K562 (cell line): ENCODE data around the gene ARHGAP15. TPM values are rescaled to one million over a fixed set of nuclear protein-coding genes. Genes with fewer than 3 reads are reported as not detected.

Source experiments
- ATAC-seq: fragments of 200-7000 bp; cut with Tn5 transposase; 3 replicates; pipeline ENCODE4 v1.9.1; 2020; ENCODE audit warnings: moderate library complexity
- BruUV-seq: library from RNA; stranded (reverse); fragments of 400-500 nt; replicated peaks from 2 replicates; lab custom pipeline; 2021; lab: Mats Ljungman, UMichigan
- CTCF ChIA-PET: fragments of 300-600 bp; formaldehyde crosslinking; extraction: SDS; loops from one replicate; lab custom pipeline; 2021; ENCODE audit warnings: low intra/inter-chr PET ratio; lab: Yijun Ruan, JAX
- POLR2A ChIA-PET: fragments of 300-600, 350-650 bp; sonication (Branson Sonifier 250); formaldehyde crosslinking; extraction: SDS; loops from one replicate; lab custom pipeline; 2021; ENCODE audit warnings: antibody characterized with exemption, inconsistent platforms; lab: Yijun Ruan, JAX
- DNase-seq, 4 experiments: peaks; one replicate each; pipeline versions ENCODE4 v3.0.0 to v3.0.0-alpha.2; 2011 to 2018; ENCODE audit warnings: low spot score in 3 of 4, mixed read lengths in 3 of 4; ENCODE audit errors: extremely low read depth in 1 of 4
- FAIRE-seq: peaks from 2 replicates; lab custom pipeline; 2011; peaks lifted over from hg19 to GRCh38; lab: Jason Lieb, UNC
- H2AFZ ChIP-seq: 2 replicates; pipeline ENCODE4 v1.6.0; 2011; ENCODE audit warnings: low read depth, low read length, control low read depth, inconsistent platforms
- H3K27ac ChIP-seq: fragments of 200-600 bp; 3 replicates; pipeline ENCODE4 v1.8.0; 2011; ENCODE audit warnings: low read depth, mild to moderate bottlenecking, control low read depth, inconsistent platforms, low read length, moderate library complexity, mixed read lengths; ENCODE audit errors: extremely low read depth
- H3K27me3 ChIP-seq, 2 experiments: fragments of 300-600 bp in 1 of 2; 2 replicates in 1 of 2; 3 replicates in 1 of 2; pipeline versions ENCODE4 v1.6.0 to v1.8.0; 2011; ENCODE audit warnings: inconsistent platforms in 2 of 2, low read length in 2 of 2, mild to moderate bottlenecking in 1 of 2, mixed read lengths in 1 of 2, moderate library complexity in 1 of 2; ENCODE audit not compliant: control insufficient read depth in 2 of 2, insufficient read depth in 2 of 2
- H3K36me3 ChIP-seq: fragments of 300-600 bp; 3 replicates; pipeline ENCODE4 v1.8.0; 2011; ENCODE audit warnings: mild to moderate bottlenecking, low read length, inconsistent platforms; ENCODE audit not compliant: control insufficient read depth, insufficient read depth
- H3K4me1 ChIP-seq, 2 experiments: fragments of 200-600 bp in 1 of 2; replicated peaks in 1 of 2; 2 replicates in 1 of 2; 3 replicates in 1 of 2; pipeline versions ENCODE4 v1.5.1 to v1.8.0; 2011; ENCODE audit warnings: inconsistent platforms in 2 of 2, low read length in 2 of 2, mild to moderate bottlenecking in 1 of 2, mixed read lengths in 1 of 2, moderate library complexity in 1 of 2; ENCODE audit not compliant: control insufficient read depth in 2 of 2, insufficient read depth in 2 of 2
- H3K4me2 ChIP-seq: 2 replicates; pipeline ENCODE4 v1.6.1; 2011; ENCODE audit warnings: low read length, control low read depth, inconsistent platforms, mixed read lengths; ENCODE audit not compliant: insufficient read depth
- H3K4me3 ChIP-seq: fragments of 200-600 bp; sonication (generic), shearing (Covaris generic); 2 replicates; pipeline ENCODE4 v1.5.1; 2016; ENCODE audit warnings: control low read depth, inconsistent platforms
- H3K79me2 ChIP-seq: fragments of 200-600 bp; 3 replicates; pipeline ENCODE4 v1.8.0; 2011; ENCODE audit warnings: low read length, inconsistent platforms; ENCODE audit not compliant: control insufficient read depth, insufficient read depth
- H3K9ac ChIP-seq, 2 experiments: 2 replicates each; pipeline versions ENCODE4 v1.6.0 to v1.6.1; 2011; ENCODE audit warnings: low read depth in 2 of 2, low read length in 2 of 2, control low read depth in 1 of 2, inconsistent platforms in 1 of 2, mild to moderate bottlenecking in 1 of 2, mixed read lengths in 1 of 2; ENCODE audit not compliant: insufficient read depth in 1 of 2
- H3K9me1 ChIP-seq: one replicate; pipeline ENCODE4 v1.6.0; 2011; ENCODE audit warnings: inconsistent platforms, mild to moderate bottlenecking, low read length, moderate library complexity; ENCODE audit not compliant: control insufficient read depth, insufficient read depth
- H3K9me3 ChIP-seq: replicated peaks from 2 replicates; pipeline ENCODE4 v1.5.1; 2011; ENCODE audit warnings: low read depth, low read length, inconsistent platforms; ENCODE audit not compliant: control insufficient read depth, insufficient read depth
- H4K20me1 ChIP-seq: replicated peaks from 2 replicates; pipeline ENCODE4 v1.6.1; 2011; ENCODE audit warnings: low read length, inconsistent platforms, mixed read lengths; ENCODE audit not compliant: control insufficient read depth, insufficient read depth
- ATF7 ChIP-seq: fragments of 450-650 bp; IDR thresholded peaks from 2 replicates; pipeline ENCODE4 v1.7.1; 2014; ENCODE audit warnings: mild to moderate bottlenecking, moderate library complexity
- MLX ChIP-seq, 2 experiments: fragments of 450-650 bp in 1 of 2; sonication (generic) in 1 of 2; formaldehyde crosslinking; conservative IDR thresholded peaks; 2 replicates each; pipeline versions ENCODE4 v1.4.0 to v1.8.1; 2020 to 2022; ENCODE audit warnings: mild to moderate bottlenecking in 1 of 2, missing genetic modification reagents in 1 of 2
- NFE2L1 ChIP-seq: fragments of 450-650 bp; IDR thresholded peaks from 2 replicates; pipeline ENCODE4 v1.6.1; 2016; ENCODE audit warnings: missing genetic modification characterization, low read depth, mild to moderate bottlenecking, missing compliant biosample characterization, moderate library complexity, borderline replicate concordance
- RBM14 ChIP-seq: fragments of 200-400 bp; formaldehyde crosslinking; IDR thresholded peaks from 2 replicates; pipeline ENCODE4 v1.6.1; 2018; ENCODE audit warnings: low read depth, mild to moderate bottlenecking, low read length, moderate library complexity, borderline replicate concordance; ENCODE audit not compliant: insufficient read depth
- RFX5 ChIP-seq: IDR thresholded peaks from 2 replicates; pipeline ENCODE4 v1.6.1; 2011; ENCODE audit warnings: low read depth, mild to moderate bottlenecking, improper control_type of control experiment, low read length
- SP1 ChIP-seq: sonication (generic); formaldehyde crosslinking; IDR thresholded peaks from 2 replicates; pipeline ENCODE4 v1.8.1; 2022; ENCODE audit warnings: mild to moderate bottlenecking, missing genetic modification reagents
- ZNF133 ChIP-seq: fragments of 250-450 bp; sonication (Bioruptor Pico); IDR thresholded peaks from 2 replicates; pipeline ENCODE4 v1.4.0; 2020; ENCODE audit warnings: mild to moderate bottlenecking
- ZNF766 ChIP-seq: fragments of 200-800 bp; sonication (Bioruptor generic); conservative IDR thresholded peaks from 2 replicates; pipeline ENCODE4 v1.6.1; 2016; ENCODE audit warnings: missing genetic modification characterization, missing compliant biosample characterization
- WGBS: fragments of 100-300 bp; shearing (Covaris generic); methylation state at CpG from one replicate; pipeline ENCODE4 v1.1.6; 2016; ENCODE audit warnings: low coverage, mixed read lengths; ENCODE audit not compliant: insufficient coverage; ENCODE audit errors: missing lambda C conversion rate; 5-methylcytosine and 5-hydroxymethylcytosine counted together
- in situ Hi-C: fragments of 300-500 bp; cut with MboI; formaldehyde crosslinking; loops from 4 replicates; pipeline ENCODE4 v1.15.0; 2018; ENCODE audit warnings: inconsistent platforms, mixed read lengths
- intact Hi-C: fragments of 100-400 bp; cut with micrococcal nuclease; formaldehyde crosslinking; loops from 2 replicates; pipeline ENCODE4 v1.14.2; 2022
- polyA plus RNA-seq, 8 experiments: library from polyadenylated mRNA; depleted of rRNA in 4 of 8; stranded (reverse) in 5 of 8; unstranded in 3 of 8; fragments of >200 nt; fragmentation: Nextera tagmentation in 2 of 8; fragmentation: Illumina TruSeq in 1 of 8; extraction: Ambion mirVana in 2 of 8; extraction: Trizol in 1 of 8; gene quantifications; 2 replicates each; pipeline versions ENCODE4 v1.2.1 to v1.2.3, GENCODE V29; 2011 to 2014; ENCODE audit warnings: inconsistent platforms in 1 of 8, missing spikeins in 1 of 8
- total RNA-seq, 7 experiments: library from RNA; depleted of rRNA in 6 of 7; stranded (reverse); fragments of >200 nt in 6 of 7; fragmentation: Illumina TruSeq in 2 of 7; extraction: Trizol in 2 of 7; gene quantifications; 2 replicates each; pipeline versions ENCODE4 v1.2.1 to v1.2.3, GENCODE V29; 2011 to 2021; ENCODE audit warnings: low replicate concordance in 1 of 7

ARHGAP15 gene
- total and polyA plus RNA-seq, 9 of the 15 experiments (the other 6 are each of a cell fraction or from before 2014, with no cell fraction given): 1.5 to 17.9 (median 7.9) TPM

GRCh38 chr2:143121079-143121478 lies 8.1 kb upstream of the ARHGAP15 start:
- H3K9me1 ChIP-seq: no peaks in the 10 kb centered on the region
- no peaks in the 10 kb centered on the region for H3K4me1 ChIP-seq
- no peaks in the 10 kb centered on the region for H3K9me3 ChIP-seq
- DNase-seq (no peak), FAIRE-seq (no peak)
- no peaks in the 10 kb centered on the region for H3K79me2 ChIP-seq
- no peaks in the 10 kb centered on the region for H4K20me1 ChIP-seq
- no peaks in the 10 kb centered on the region for H3K27me3 ChIP-seq
- intact Hi-C loops: no loop called here
- WGBS: 12% methylated on average over 1 of the region's 1 CpG
- no TSS peak for BruUV-seq
- H3K9ac ChIP-seq: no peak overlapping the region
- H3K4me3 ChIP-seq: no peak overlapping the region
- H2AFZ ChIP-seq: no peak overlapping the region
- ChIA-PET POLR2A (no interaction called here), CTCF (no interaction called here)
- H3K27ac ChIP-seq: no peak overlapping the region
- no peaks in the 10 kb centered on the region for H3K36me3 ChIP-seq
- in situ Hi-C loops: no loop called here
- no peak for TF ChIP-seq RBM14
- TF ChIP-seq, all 486 proteins: peak for 0
- H3K4me2 ChIP-seq: no peak overlapping the region
- ATAC-seq: no peak

GRCh38 chr2:143121957-143122356 lies 7.3 kb upstream of the ARHGAP15 start:
- ATAC-seq: no peak
- H3K27me3 ChIP-seq: no peaks in the 10 kb centered on the region
- BruUV-seq: no TSS peak
- FAIRE-seq: no peak
- no peak overlapping the region for H3K9ac ChIP-seq
- no peaks in the 10 kb centered on the region for H3K36me3 ChIP-seq
- POLR2A ChIA-PET: no interaction called here
- intact Hi-C loops: no loop called here
- TF ChIP-seq ZNF766 (CRISPR knock-in tag) (peak; percentile 78; the same call in 1 of the 2 replicates), ZNF133 (CRISPR knock-in tag) (no peak), MLX (CRISPR knock-in tag; conservative IDR thresholded peaks at IDR 0.05) (no peak), NFE2L1 (tag) (no peak), RFX5 (no peak), SP1 (CRISPR knock-in tag) (no peak), ATF7 (no peak)
- TF ChIP-seq, all 486 proteins: peak for 1
- H3K9me3 ChIP-seq: no peaks in the 10 kb centered on the region
- no peak overlapping the region for H2AFZ ChIP-seq
- no peaks in the 10 kb centered on the region for H3K9me1 ChIP-seq
- no peak for DNase-seq
- no peak overlapping the region for H3K4me2 ChIP-seq
- H3K79me2 ChIP-seq: no peaks in the 10 kb centered on the region
- H4K20me1 ChIP-seq: no peaks in the 10 kb centered on the region
- in situ Hi-C loops: no loop called here
- H3K4me1 ChIP-seq: no peaks in the 10 kb centered on the region
- 7% methylated on average over 2 of the region's 2 CpGs for WGBS
- H3K27ac ChIP-seq: no peak overlapping the region
- no peak overlapping the region for H3K4me3 ChIP-seq
- CTCF ChIA-PET: no interaction called here
